Choroid plexus epithelial cell (primary cell): ENCODE data around the gene GPAT2.
"Not testable (repeated sequence)": the region's sequence is repeated elsewhere in the genome, so short reads cannot be mapped to it uniquely, and the experiment has no call there.

Source experiments
- DNase-seq: peaks from one replicate; pipeline ENCODE4 v3.0.0-alpha.2; 2010; ENCODE audit warnings: low read depth
- H3K4me3 ChIP-seq: 2 replicates; pipeline ENCODE4 v1.5.1; 2011; ENCODE audit warnings: low read depth, mild to moderate bottlenecking, control low read depth, low read length, moderate library complexity
- TF ChIP-seq, protein P1 (sequence below): conservative IDR thresholded peaks from 2 replicates; pipeline ENCODE4 v1.5.1; 2011; ENCODE audit warnings: low read depth, mild to moderate bottlenecking, control low read depth, inconsistent platforms, low read length, moderate library complexity

The GPAT2 gene

GRCh38 chr2:96034792-96035191 lies at the start of gene GPAT2:
TSS of gene GPAT2 (minus strand) at chr2:96034916. CDS start at chr2:96032359, 2,557 bp downstream.
- DNase-seq, H3K4me3 ChIP-seq: not testable (repeated sequence)

DNA sequence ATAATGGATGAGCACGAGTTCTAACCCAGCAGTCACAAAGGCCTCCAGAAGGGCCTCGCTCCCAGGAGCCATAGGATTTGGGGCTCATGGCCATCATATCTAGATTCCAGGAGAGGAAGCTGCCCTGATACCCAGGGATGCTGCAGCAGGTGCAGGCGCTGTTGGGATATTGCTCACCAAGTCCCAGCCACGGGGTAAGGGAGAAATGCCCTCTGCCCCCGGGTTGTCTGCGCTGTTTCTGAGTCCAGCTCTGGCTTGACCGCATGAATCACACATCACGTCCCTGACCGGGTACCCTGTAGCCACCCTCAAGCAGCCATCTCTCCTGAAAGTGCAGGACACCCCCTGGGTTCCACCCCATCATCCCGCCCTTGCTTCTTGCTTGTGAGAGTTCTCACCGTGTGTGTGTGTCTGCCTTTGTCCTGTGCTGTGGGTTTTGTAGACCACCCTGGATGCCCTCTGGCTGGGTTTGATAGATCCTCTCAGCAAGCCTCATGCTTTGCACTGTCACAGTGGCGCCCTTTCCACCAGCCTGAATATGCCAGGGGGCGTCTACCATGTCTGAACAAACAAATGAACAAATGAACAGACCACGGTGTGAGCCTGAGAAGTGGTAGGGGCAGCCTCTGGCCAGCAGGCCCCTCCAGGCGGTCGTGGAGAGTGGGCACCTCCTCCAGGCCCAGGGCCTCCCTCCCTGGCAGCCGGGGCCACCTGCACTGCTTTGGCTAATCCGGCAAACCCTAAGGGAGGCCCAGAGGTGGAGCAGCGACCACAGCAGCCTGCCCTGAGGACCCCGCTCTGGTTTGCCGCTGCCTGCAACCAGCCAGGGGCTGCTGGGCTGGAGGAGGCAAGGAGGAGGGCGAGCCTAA lies 49.5 kb upstream of the GPAT2 start:
- TF ChIP-seq, protein P1, sequence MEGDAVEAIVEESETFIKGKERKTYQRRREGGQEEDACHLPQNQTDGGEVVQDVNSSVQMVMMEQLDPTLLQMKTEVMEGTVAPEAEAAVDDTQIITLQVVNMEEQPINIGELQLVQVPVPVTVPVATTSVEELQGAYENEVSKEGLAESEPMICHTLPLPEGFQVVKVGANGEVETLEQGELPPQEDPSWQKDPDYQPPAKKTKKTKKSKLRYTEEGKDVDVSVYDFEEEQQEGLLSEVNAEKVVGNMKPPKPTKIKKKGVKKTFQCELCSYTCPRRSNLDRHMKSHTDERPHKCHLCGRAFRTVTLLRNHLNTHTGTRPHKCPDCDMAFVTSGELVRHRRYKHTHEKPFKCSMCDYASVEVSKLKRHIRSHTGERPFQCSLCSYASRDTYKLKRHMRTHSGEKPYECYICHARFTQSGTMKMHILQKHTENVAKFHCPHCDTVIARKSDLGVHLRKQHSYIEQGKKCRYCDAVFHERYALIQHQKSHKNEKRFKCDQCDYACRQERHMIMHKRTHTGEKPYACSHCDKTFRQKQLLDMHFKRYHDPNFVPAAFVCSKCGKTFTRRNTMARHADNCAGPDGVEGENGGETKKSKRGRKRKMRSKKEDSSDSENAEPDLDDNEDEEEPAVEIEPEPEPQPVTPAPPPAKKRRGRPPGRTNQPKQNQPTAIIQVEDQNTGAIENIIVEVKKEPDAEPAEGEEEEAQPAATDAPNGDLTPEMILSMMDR, result no peak
- no peak for DNase-seq
- H3K4me3 ChIP-seq, result no peak overlapping the region

DNA sequence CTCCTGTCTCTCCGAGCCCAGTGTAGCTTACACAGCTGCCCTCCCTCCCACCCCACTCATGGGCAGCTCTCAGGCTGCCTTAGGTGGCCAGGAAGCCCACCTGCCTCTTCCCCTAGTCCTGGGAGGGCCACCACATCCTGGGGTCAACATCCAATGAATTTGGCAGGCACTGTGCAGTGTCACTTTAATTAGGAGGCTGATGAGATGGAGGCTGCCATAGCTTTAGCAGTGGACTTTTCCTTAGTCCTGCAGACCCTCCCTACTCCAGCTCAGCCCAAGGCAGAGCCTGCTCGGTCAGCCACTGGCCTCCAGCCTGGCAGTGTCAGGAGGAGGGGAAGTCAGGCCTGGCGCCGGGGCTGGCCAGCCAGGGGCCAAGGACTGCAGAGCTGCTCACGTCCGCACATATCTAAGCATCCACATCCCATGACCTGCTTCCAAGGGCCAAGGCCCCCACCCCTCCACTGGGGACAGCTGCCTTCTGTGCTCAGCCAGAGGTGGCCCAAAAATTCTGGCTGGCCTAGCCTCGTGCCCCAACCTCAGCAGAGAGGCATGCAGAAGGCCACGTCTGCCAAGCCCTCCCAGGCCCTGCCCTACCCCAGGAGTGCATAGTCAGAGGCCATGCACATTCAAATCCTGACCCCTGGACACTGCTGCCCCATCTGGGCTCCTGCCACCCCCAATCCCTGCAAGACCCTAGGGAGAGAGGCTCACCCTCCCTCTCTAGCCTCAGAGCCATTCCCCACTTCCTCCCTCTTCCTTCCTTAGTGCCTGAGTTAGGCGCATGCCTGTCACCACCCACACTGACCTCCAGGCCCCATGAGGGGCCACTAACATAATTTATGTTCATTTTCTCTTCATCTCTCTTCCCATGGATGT lies 48.6 kb upstream of the GPAT2 start:
- DNase-seq, result no peak
- TF ChIP-seq, protein P1, result no peak
- H3K4me3 ChIP-seq, result no peak overlapping the region

DNA sequence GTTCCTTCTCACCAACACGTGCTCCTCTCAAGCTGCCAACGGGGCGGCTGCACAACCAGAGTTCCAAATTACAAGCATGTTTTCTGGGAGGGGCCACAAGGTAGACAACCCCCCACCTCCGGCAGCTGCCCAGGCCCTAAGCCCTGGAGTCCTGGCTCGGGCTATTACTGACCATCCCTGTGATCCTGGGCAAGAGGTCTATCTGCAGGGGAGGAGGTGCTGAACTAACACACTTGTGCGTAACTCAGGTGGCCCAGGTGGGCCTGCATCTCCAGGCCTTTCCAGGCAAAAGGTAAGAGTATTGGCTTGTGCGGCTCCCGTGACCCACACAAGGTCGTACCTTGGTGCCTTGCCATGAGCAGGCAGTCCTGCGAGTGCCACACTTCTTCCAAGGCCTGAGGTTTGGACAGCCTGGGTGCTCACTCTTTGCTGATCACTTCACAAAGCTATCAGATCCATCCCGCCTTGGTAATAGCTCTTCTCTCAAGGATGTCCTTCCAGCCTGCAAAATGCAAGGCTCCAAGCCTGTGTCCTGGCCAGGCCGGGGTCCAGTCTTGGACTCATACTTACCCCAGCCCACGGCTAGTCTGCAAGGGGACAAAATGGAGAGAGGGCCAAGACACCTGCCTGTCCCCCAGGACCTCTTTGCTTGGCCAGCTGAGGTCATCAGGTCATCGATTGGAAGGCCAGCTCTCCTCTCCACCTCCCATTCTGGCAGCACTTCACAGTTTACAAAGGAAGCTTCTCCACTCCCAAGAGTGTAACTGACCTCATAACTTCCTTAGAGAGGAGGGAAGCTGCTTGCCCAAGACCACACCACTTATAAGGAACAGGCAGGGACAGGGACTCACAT lies 47.7 kb upstream of the GPAT2 start:
- TF ChIP-seq, protein P1, result no peak
- no peak overlapping the region for H3K4me3 ChIP-seq
- no peak for DNase-seq

DNA sequence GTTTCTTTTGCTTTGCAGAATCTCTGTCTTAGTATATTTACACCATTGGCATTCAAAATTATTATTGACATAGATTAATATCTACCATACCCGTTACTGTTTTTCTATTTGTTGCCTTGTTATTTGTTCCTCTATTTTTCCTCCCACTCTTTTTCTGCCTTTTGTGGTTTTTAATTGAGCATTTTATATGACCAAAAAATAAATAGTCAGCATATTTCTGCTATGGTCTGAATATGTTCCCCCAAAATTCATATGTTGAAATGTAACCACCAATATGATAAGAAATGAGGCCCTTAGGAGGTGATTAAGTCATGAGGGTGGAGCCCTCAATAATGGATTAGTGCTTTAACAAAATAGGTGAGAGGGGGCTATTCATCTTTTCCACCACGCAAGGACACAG lies 46.3 kb upstream of the GPAT2 start:
- TF ChIP-seq, protein P1, result no peak
- H3K4me3 ChIP-seq, result no peak overlapping the region
- DNase-seq, result no peak

- TF ChIP-seq, protein P1, result no peak
- no peak for DNase-seq
- H3K4me3 ChIP-seq, result no peak overlapping the region
These were observed 40.6 kb upstream of the GPAT2 start for GRCh38 chr2:96075199-96075771.
